ENCODE data around the gene ENO2.

- no peak for TF ChIP-seq POLR2A (IDR thresholded peaks at IDR 0.05)
- no peak for TF ChIP-seq CTCF (IDR thresholded peaks at IDR 0.05)
These were observed 33.2 kb downstream of the ENO2 start for GRCh38 chr12:6947615-6948014.
